Transverse colon (tissue), 4 donors: ENCODE measurements around the gene LIN52.

Experiments used
- POLR2A ChIP-seq: fragments of 450-650 bp; IDR thresholded peaks from one replicate; pipeline ENCODE4 v1.6.1; 2016; ENCODE audit warnings: antibody characterized with exemption, mild to moderate bottlenecking, moderate library complexity
- POLR2AphosphoS5 ChIP-seq, 3 donors: sonication (generic); formaldehyde crosslinking; IDR thresholded peaks; one replicate each; pipeline ENCODE4 v1.6.1; 2016; ENCODE audit warnings: antibody characterized with exemption in 3 of 3
- TF ChIP-seq, protein P1 (sequence below), 5 experiments: fragments of 200-600 bp in 3 of 5; fragments of 450-650 bp in 2 of 5; sonication (generic) in 3 of 5; IDR thresholded peaks; 1 replicate in 2 of 5; 2 replicates in 3 of 5; pipeline ENCODE4 v1.5.1; 2016 to 2017; ENCODE audit warnings: antibody characterized with exemption in 5 of 5, inconsistent platforms in 3 of 5, mild to moderate bottlenecking in 2 of 5, moderate library complexity in 1 of 5

DNA sequence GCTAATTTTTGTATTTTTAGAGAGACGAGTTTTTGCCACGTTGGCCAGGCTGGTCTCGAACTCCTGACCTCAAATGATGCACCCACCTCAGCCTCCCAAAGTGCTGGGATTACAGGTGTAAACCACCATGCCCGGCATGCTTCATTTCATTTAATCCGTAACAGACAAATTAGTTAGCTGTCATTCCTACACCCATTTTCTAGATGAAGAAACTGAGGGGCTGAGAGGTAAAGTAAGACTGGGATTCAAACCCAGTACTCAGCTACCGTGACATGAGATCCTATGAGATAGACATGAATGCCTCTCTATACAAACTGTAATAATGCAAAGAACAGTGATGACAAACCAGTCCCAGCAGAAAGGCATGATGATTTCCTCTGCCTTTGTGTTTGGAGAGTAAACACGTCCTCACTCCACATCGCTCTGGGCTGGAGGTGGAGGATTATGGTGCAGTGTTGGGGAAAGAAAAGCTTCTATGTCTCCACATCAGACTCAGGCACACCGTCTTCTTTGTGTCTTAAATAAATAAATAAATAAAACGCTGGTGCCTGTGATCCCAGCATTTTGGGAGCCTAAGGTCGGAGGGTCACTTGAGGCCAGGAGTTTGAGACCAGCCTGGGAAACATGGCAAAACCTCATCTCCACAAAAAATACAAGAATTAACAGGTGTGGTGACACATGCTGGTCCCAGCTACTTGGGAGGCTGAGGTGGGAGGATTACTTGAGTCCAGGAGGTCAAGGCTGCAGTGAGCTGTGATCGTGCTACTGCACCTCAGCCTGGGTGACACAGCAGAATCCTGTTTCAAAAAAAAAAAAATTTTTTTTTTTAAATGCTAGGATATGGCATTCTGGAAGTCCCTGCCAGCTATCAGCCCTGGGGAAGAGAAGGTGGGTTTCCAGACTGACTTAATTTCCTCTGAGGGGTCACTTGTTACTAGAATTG, 164.9 kb downstream of the LIN52 start:
- TF ChIP-seq, protein P1, sequence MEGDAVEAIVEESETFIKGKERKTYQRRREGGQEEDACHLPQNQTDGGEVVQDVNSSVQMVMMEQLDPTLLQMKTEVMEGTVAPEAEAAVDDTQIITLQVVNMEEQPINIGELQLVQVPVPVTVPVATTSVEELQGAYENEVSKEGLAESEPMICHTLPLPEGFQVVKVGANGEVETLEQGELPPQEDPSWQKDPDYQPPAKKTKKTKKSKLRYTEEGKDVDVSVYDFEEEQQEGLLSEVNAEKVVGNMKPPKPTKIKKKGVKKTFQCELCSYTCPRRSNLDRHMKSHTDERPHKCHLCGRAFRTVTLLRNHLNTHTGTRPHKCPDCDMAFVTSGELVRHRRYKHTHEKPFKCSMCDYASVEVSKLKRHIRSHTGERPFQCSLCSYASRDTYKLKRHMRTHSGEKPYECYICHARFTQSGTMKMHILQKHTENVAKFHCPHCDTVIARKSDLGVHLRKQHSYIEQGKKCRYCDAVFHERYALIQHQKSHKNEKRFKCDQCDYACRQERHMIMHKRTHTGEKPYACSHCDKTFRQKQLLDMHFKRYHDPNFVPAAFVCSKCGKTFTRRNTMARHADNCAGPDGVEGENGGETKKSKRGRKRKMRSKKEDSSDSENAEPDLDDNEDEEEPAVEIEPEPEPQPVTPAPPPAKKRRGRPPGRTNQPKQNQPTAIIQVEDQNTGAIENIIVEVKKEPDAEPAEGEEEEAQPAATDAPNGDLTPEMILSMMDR (IDR thresholded peaks at IDR 0.05), result no peak
- TF ChIP-seq POLR2A (no peak), POLR2AphosphoS5 (IDR thresholded peaks at IDR 0.05) (no peak)
